Measurements from ENCODE around the gene STK40. TPM values are rescaled to one million over a fixed set of nuclear protein-coding genes. Genes with fewer than 3 reads are reported as not detected.

The STK40 gene
- 20.4 and 57.0 TPM in 2 replicates for total RNA-seq

- DNase-seq: peak; percentile 100
Measured at GRCh38 chr1:36385410-36386264, at the start of gene STK40. TSS of gene STK40 (minus strand) at chr1:36385924. CDS start at chr1:36361332, 24,592 bp downstream.

GRCh38 chr1:36433102-36433501, 47.4 kb upstream of the STK40 start:
- DNase-seq: peak; percentile 21

- DNase-seq: peak; percentile 68
Measured at GRCh38 chr1:36432616-36433015, 46.9 kb upstream of the STK40 start.

- DNase-seq: no peak
Measured at GRCh38 chr1:36425791-36426190, 40.1 kb upstream of the STK40 start.

GRCh38 chr1:36421649-36422048, 35.9 kb upstream of the STK40 start:
- DNase-seq: no peak

GRCh38 chr1:36420836-36421317, 35.2 kb upstream of the STK40 start:
- peak; percentile 93 for DNase-seq

- no peak for DNase-seq
Measured at GRCh38 chr1:36420409-36420808, 34.7 kb upstream of the STK40 start.

- DNase-seq: no peak
Measured at GRCh38 chr1:36419569-36419968, 33.8 kb upstream of the STK40 start.

- no peak for DNase-seq
Measured at GRCh38 chr1:36419140-36419539, 33.4 kb upstream of the STK40 start.

GRCh38 chr1:36417931-36418330, 32.2 kb upstream of the STK40 start:
- no peak for DNase-seq

- DNase-seq: no peak
Measured at GRCh38 chr1:36415661-36416326, 30.1 kb upstream of the STK40 start.

GRCh38 chr1:36414384-36414783, 28.7 kb upstream of the STK40 start:
- no peak for DNase-seq

GRCh38 chr1:36411674-36412648, 26.2 kb upstream of the STK40 start:
- peak; percentile 60 for DNase-seq

- no peak for DNase-seq
Measured at GRCh38 chr1:36408479-36408878, 22.8 kb upstream of the STK40 start.

- DNase-seq: no peak
Measured at GRCh38 chr1:36406440-36406839, 20.7 kb upstream of the STK40 start.

- DNase-seq: no peak
Measured at GRCh38 chr1:36402504-36402890, 16.8 kb upstream of the STK40 start.

- DNase-seq: no peak
Measured at GRCh38 chr1:36401602-36402503, 16.1 kb upstream of the STK40 start.

GRCh38 chr1:36400825-36401601, 15.3 kb upstream of the STK40 start:
- peak; percentile 69 for DNase-seq

GRCh38 chr1:36400514-36400824, 14.7 kb upstream of the STK40 start:
- no peak for DNase-seq

GRCh38 chr1:36398370-36398977, 12.8 kb upstream of the STK40 start:
- no peak for DNase-seq

All from dermis blood vessel endothelial cell (primary cell).